Caco-2 (cell line): ENCODE data around the gene FNDC7. TPM values are rescaled to one million over a fixed set of nuclear protein-coding genes. Genes with fewer than 3 reads are reported as not detected.

Experiments used
- BruUV-seq: library from RNA; stranded (reverse); fragments of 400-500 nt; replicated peaks from 2 replicates; lab custom pipeline; 2021; lab: Mats Ljungman, UMichigan
- CTCF ChIA-PET: fragments of 300-600 bp; sonication (Branson Sonifier 250); formaldehyde crosslinking; loops from one replicate; lab custom pipeline; 2022; ENCODE audit warnings: antibody characterized with exemption; lab: Charles Lee
- POLR2A ChIA-PET: fragments of 300-600 bp; sonication (Branson Sonifier 250); formaldehyde crosslinking; loops from one replicate; lab custom pipeline; 2022; ENCODE audit warnings: antibody characterized with exemption; lab: Charles Lee
- DNase-seq, 2 experiments: peaks; one replicate each; pipeline versions ENCODE4 v3.0.0 to v3.0.0-alpha.2; 2020 to 2022
- H3K27me3 ChIP-seq: replicated peaks from 2 replicates; pipeline ENCODE4 v1.6.0; 2011; ENCODE audit warnings: low read length; ENCODE audit not compliant: control insufficient read depth, insufficient read depth
- H3K36me3 ChIP-seq: 2 replicates; pipeline ENCODE4 v1.5.1; 2011; ENCODE audit warnings: low read length; ENCODE audit not compliant: control insufficient read depth, insufficient read depth
- H3K4me1 ChIP-seq: fragments of 250-450 bp; sonication (Bioruptor Pico); 2 replicates; pipeline ENCODE4 v1.5.1; 2020; ENCODE audit warnings: mild to moderate bottlenecking
- H3K4me3 ChIP-seq: 2 replicates; pipeline ENCODE4 v1.5.1; 2011; ENCODE audit warnings: low read depth, mild to moderate bottlenecking, control low read depth, low read length
- H3K9me3 ChIP-seq: fragments of 250-450 bp; sonication (Bioruptor Pico); 2 replicates; pipeline ENCODE4 v1.5.1; 2020; ENCODE audit warnings: mild to moderate bottlenecking, moderate library complexity
- H3K27ac Mint-ChIP-seq: one replicate; pipeline ENCODE4 v1.8.0; 2022; ENCODE audit warnings: mixed read lengths; ENCODE audit not compliant: unreplicated experiment
- H3K27me3 Mint-ChIP-seq: one replicate; pipeline ENCODE4 v1.8.0; 2022; ENCODE audit warnings: mixed read lengths; ENCODE audit not compliant: insufficient read depth, unreplicated experiment
- H3K36me3 Mint-ChIP-seq: one replicate; pipeline ENCODE4 v1.8.0; 2022; ENCODE audit warnings: mild to moderate bottlenecking, mixed read lengths; ENCODE audit not compliant: insufficient read depth, unreplicated experiment
- H3K4me1 Mint-ChIP-seq: one replicate; pipeline ENCODE4 v1.8.0; 2022; ENCODE audit warnings: low read depth, mixed read lengths; ENCODE audit not compliant: unreplicated experiment
- H3K4me3 Mint-ChIP-seq: one replicate; pipeline ENCODE4 v1.8.0; 2022; ENCODE audit warnings: mild to moderate bottlenecking, moderate library complexity, mixed read lengths; ENCODE audit not compliant: unreplicated experiment
- H3K9me3 Mint-ChIP-seq: one replicate; pipeline ENCODE4 v1.8.0; 2022; ENCODE audit warnings: mixed read lengths; ENCODE audit not compliant: unreplicated experiment
- intact Hi-C: fragments of 100-400 bp; cut with micrococcal nuclease; formaldehyde crosslinking; loops from one replicate; pipeline ENCODE4 v1.10.0; 2022; ENCODE audit not compliant: unreplicated experiment
- total RNA-seq: library from RNA; stranded (reverse); gene quantifications from 2 replicates; pipeline ENCODE4 v1.2.3, GENCODE V29; 2022
- TF ChIP-seq, protein P1 (sequence below), 2 experiments: fragments of 200-600 bp in 1 of 2; IDR thresholded peaks; 1 replicate in 1 of 2; 2 replicates in 1 of 2; pipeline versions ENCODE4 v1.5.1 to v1.8.0; 2011 to 2022; ENCODE audit warnings: antibody characterized with exemption in 1 of 2, control low read depth in 1 of 2, inconsistent platforms in 1 of 2, low read depth in 1 of 2, low read length in 1 of 2, mild to moderate bottlenecking in 1 of 2, moderate library complexity in 1 of 2; ENCODE audit not compliant: insufficient read depth in 1 of 2, severe bottlenecking in 1 of 2, unreplicated experiment in 1 of 2

Gene FNDC7
- total RNA-seq, 1 experiment from 2014 or later, result not detected

GRCh38 chr1:108729481-108729880 is 16.8 kb downstream of the FNDC7 start:
- CTCF ChIA-PET, result no interaction called here
- TF ChIP-seq, protein P1, sequence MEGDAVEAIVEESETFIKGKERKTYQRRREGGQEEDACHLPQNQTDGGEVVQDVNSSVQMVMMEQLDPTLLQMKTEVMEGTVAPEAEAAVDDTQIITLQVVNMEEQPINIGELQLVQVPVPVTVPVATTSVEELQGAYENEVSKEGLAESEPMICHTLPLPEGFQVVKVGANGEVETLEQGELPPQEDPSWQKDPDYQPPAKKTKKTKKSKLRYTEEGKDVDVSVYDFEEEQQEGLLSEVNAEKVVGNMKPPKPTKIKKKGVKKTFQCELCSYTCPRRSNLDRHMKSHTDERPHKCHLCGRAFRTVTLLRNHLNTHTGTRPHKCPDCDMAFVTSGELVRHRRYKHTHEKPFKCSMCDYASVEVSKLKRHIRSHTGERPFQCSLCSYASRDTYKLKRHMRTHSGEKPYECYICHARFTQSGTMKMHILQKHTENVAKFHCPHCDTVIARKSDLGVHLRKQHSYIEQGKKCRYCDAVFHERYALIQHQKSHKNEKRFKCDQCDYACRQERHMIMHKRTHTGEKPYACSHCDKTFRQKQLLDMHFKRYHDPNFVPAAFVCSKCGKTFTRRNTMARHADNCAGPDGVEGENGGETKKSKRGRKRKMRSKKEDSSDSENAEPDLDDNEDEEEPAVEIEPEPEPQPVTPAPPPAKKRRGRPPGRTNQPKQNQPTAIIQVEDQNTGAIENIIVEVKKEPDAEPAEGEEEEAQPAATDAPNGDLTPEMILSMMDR (IDR thresholded peaks at IDR 0.05; ENCODE audit: insufficient read depth in 1 of 2, low read depth in 1 of 2, low read length in 1 of 2, severe bottlenecking in 1 of 2, unreplicated experiment in 1 of 2), result no peak
- BruUV-seq, result no TSS peak
- H3K9me3 ChIP-seq, result no peaks in the 10 kb centered on the region
- intact Hi-C loops, result no loop called here
- Mint-ChIP-seq H3K4me1 (no peaks in the 10 kb centered on the region), H3K27me3 (no peaks in the 10 kb centered on the region), H3K9me3 (no peaks in the 10 kb centered on the region), H3K36me3 (no peaks in the 10 kb centered on the region), H3K4me3 (no peak overlapping the region), H3K27ac (no peak overlapping the region)
- no peak overlapping the region for H3K4me3 ChIP-seq
- POLR2A ChIA-PET, result no interaction called here
- peaks cover 21% of the 10 kb centered on the region for H3K4me1 ChIP-seq
- no peaks in the 10 kb centered on the region for H3K36me3 ChIP-seq
- no peaks in the 10 kb centered on the region for H3K27me3 ChIP-seq
- DNase-seq, result no peak

DNA sequence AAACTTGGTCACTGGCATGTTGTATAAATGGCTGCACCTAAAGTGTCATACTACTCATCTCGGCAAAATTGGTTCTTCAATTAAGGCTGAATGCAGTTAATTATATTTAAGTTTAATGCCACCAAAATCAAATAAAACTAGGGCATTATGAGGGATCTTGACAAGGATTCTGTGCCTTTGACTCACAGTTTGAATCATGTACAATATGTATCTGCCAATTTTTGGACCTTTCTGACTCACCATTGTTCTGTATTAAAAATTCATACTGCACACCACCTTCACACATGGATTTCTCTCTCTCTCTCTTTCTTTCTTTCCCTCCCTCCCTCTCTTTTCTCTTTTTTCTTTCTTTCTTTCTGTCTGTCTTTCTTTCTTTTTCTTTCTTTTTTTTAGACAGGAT is 19.7 kb downstream of the FNDC7 start:
- H3K27me3 ChIP-seq, result no peaks in the 10 kb centered on the region
- ChIA-PET CTCF (no interaction called here), POLR2A (no interaction called here)
- H3K4me1 ChIP-seq, result no peaks in the 10 kb centered on the region
- Mint-ChIP-seq H3K27ac (peak overlapping the region; percentile 87), H3K9me3 (no peaks in the 10 kb centered on the region), H3K4me1 (no peaks in the 10 kb centered on the region), H3K36me3 (no peaks in the 10 kb centered on the region), H3K27me3 (no peaks in the 10 kb centered on the region), H3K4me3 (no peak overlapping the region)
- intact Hi-C loops, result no loop called here
- TF ChIP-seq, protein P1 (IDR thresholded peaks at IDR 0.05; ENCODE audit: insufficient read depth in 1 of 2, low read depth in 1 of 2, low read length in 1 of 2, severe bottlenecking in 1 of 2, unreplicated experiment in 1 of 2), result no peak
- no TSS peak for BruUV-seq
- H3K9me3 ChIP-seq, result no peaks in the 10 kb centered on the region
- H3K4me3 ChIP-seq, result no peak overlapping the region
- H3K36me3 ChIP-seq, result no peaks in the 10 kb centered on the region
- no peak for DNase-seq

DNA sequence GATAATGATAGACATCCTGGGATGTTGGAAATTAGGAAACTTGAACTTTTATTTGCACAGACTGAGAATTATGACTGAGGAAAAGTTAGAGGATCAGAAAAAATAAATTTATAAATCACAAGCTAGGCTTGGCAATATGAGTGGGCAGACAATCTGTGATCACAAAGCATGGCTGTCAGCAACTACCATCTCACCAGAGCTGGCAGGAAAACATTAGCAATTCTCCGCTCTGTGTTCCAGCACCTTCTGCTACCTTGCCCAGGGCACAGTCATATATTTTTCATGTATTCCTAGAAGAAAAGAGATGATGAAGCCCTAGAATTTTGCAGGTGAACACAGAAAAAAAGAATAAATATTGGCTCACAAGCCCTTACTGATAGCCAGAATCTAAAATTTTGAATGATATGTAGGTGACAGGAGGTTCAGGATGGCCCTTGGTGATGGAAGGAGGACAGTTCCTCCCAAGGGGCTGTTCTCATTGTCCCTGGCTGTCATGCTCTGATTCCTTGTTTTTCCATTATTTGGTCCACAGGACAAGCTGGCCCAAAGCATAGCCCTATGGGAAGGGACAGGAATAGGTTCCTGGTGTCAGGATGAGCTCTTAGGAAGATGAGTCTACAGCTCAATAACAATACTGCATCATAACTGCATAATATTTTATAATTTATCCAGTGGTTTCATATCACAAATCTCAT is 21.6 kb downstream of the FNDC7 start:
- BruUV-seq, result no TSS peak
- H3K27me3 Mint-ChIP-seq, result no peaks in the 10 kb centered on the region
- H3K27me3 ChIP-seq, result no peaks in the 10 kb centered on the region
- no peaks in the 10 kb centered on the region for H3K9me3 ChIP-seq
- no peaks in the 10 kb centered on the region for H3K4me1 Mint-ChIP-seq
- ChIA-PET POLR2A (no interaction called here), CTCF (no interaction called here)
- H3K36me3 ChIP-seq, result no peaks in the 10 kb centered on the region
- no peaks in the 10 kb centered on the region for H3K9me3 Mint-ChIP-seq
- no peak for DNase-seq
- H3K4me3 Mint-ChIP-seq, result no peak overlapping the region
- H3K36me3 Mint-ChIP-seq, result no peaks in the 10 kb centered on the region
- no peak overlapping the region for H3K4me3 ChIP-seq
- H3K27ac Mint-ChIP-seq, result no peak overlapping the region
- TF ChIP-seq, protein P1 (IDR thresholded peaks at IDR 0.05; ENCODE audit: insufficient read depth in 1 of 2, low read depth in 1 of 2, low read length in 1 of 2, severe bottlenecking in 1 of 2, unreplicated experiment in 1 of 2), result no peak
- H3K4me1 ChIP-seq, result no peaks in the 10 kb centered on the region
- intact Hi-C loops, result no loop called here
